ENCODE measurements around the gene SERGEF.

The SERGEF gene

GRCh38 chr11:17951685-17952388 lies 61.0 kb downstream of the SERGEF start:
- Mint-ChIP-seq H3K4me3 (no peak overlapping the region), H3K9me3 (ENCODE audit: low read depth) (no peaks in the 10 kb centered on the region), H3K27me3 (no peaks in the 10 kb centered on the region), H3K36me3 (peaks cover 46% of the 10 kb centered on the region), H3K4me1 (ENCODE audit: low read depth) (no peaks in the 10 kb centered on the region), H3K27ac (no peak overlapping the region)

DNA sequence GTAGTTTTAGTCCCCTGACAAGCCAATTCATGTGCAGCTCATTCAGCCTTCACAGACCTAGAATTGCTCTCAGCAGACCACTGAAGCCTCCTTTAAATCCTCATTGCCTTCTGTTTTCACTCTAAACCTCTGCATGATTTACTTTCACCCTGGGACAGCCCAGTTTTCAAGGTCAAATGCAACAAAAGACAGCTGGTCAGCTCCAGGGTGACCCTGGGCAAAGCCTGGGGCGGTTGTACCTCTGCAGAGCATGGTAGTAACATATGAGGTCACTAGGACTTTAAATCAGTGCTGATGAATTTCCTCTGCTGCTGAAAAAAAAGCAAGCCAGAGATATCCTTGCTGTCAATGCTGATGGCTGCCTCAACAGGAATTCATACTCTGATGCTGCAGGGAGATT lies 62.2 kb downstream of the SERGEF start:
- Mint-ChIP-seq H3K36me3 (peaks cover 55% of the 10 kb centered on the region), H3K4me1 (ENCODE audit: low read depth) (no peaks in the 10 kb centered on the region), H3K9me3 (ENCODE audit: low read depth) (no peaks in the 10 kb centered on the region), H3K27me3 (no peaks in the 10 kb centered on the region), H3K27ac (no peak overlapping the region), H3K4me3 (no peak overlapping the region)

GRCh38 chr11:17948296-17948695 lies 64.6 kb downstream of the SERGEF start:
- no peaks in the 10 kb centered on the region for H3K27me3 Mint-ChIP-seq
- H3K4me1 Mint-ChIP-seq (ENCODE audit: low read depth) = no peaks in the 10 kb centered on the region
- H3K4me3 Mint-ChIP-seq = no peak overlapping the region
- peaks cover 4% of the 10 kb centered on the region for H3K9me3 Mint-ChIP-seq (ENCODE audit: low read depth)
- peaks cover 58% of the 10 kb centered on the region for H3K36me3 Mint-ChIP-seq
- no peak overlapping the region for H3K27ac Mint-ChIP-seq

- Mint-ChIP-seq H3K9me3 (ENCODE audit: low read depth) (peaks cover 3% of the 10 kb centered on the region), H3K4me3 (no peak overlapping the region), H3K27ac (no peak overlapping the region), H3K4me1 (ENCODE audit: low read depth) (no peaks in the 10 kb centered on the region), H3K27me3 (no peaks in the 10 kb centered on the region), H3K36me3 (peaks cover 31% of the 10 kb centered on the region)
Measured at GRCh38 chr11:17939542-17939941, 73.3 kb downstream of the SERGEF start.

GRCh38 chr11:17936790-17937189 lies 76.1 kb downstream of the SERGEF start:
- no peak overlapping the region for H3K27ac Mint-ChIP-seq
- H3K4me3 Mint-ChIP-seq = no peak overlapping the region
- H3K36me3 Mint-ChIP-seq = peaks cover 37% of the 10 kb centered on the region

DNA sequence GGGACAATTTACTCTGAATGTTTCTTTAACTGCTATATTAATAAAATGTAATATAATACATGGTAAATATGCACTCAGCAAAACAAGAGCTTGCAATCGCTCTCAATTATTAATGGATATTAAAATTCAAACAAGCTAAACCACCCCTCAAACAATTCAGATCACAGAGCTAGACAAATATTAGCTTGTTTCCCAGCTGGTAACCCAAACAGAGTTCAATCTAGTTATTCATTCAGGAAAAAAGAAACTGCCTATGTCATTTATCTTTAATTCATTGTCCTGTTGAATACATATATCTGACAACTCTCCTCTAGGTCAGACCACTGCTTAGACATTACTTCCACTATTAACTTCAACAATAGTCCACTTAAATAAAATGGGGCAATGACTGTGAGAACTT lies 78.7 kb downstream of the SERGEF start:
- H3K27ac Mint-ChIP-seq = no peak overlapping the region
- no peak overlapping the region for H3K4me3 Mint-ChIP-seq
- H3K4me1 Mint-ChIP-seq (ENCODE audit: low read depth) = no peaks in the 10 kb centered on the region
- no peaks in the 10 kb centered on the region for H3K9me3 Mint-ChIP-seq (ENCODE audit: low read depth)
- H3K27me3 Mint-ChIP-seq = no peaks in the 10 kb centered on the region
- peaks cover 26% of the 10 kb centered on the region for H3K36me3 Mint-ChIP-seq

More at GRCh38 chr11:17936790-17937189, 76.1 kb downstream of the SERGEF start:
- Mint-ChIP-seq H3K27me3 (no peaks in the 10 kb centered on the region), H3K4me1 (ENCODE audit: low read depth) (no peaks in the 10 kb centered on the region), H3K9me3 (ENCODE audit: low read depth) (no peaks in the 10 kb centered on the region)

- Mint-ChIP-seq H3K36me3 (peaks cover 26% of the 10 kb centered on the region), H3K27ac (no peak overlapping the region), H3K4me1 (ENCODE audit: low read depth) (no peaks in the 10 kb centered on the region), H3K9me3 (ENCODE audit: low read depth) (no peaks in the 10 kb centered on the region), H3K4me3 (no peak overlapping the region), H3K27me3 (no peaks in the 10 kb centered on the region)
Measured at GRCh38 chr11:17933708-17934107, 79.1 kb downstream of the SERGEF start.

GRCh38 chr11:17932472-17932871 lies 80.4 kb downstream of the SERGEF start:
- Mint-ChIP-seq H3K4me3 (no peak overlapping the region), H3K27ac (no peak overlapping the region), H3K36me3 (peaks cover 26% of the 10 kb centered on the region), H3K4me1 (ENCODE audit: low read depth) (no peaks in the 10 kb centered on the region), H3K27me3 (no peaks in the 10 kb centered on the region), H3K9me3 (ENCODE audit: low read depth) (no peaks in the 10 kb centered on the region)

GRCh38 chr11:17931595-17931994 lies 81.3 kb downstream of the SERGEF start:
- no peaks in the 10 kb centered on the region for H3K9me3 Mint-ChIP-seq (ENCODE audit: low read depth)
- H3K27ac Mint-ChIP-seq = no peak overlapping the region
- H3K36me3 Mint-ChIP-seq = peaks cover 25% of the 10 kb centered on the region
- no peaks in the 10 kb centered on the region for H3K27me3 Mint-ChIP-seq
- no peak overlapping the region for H3K4me3 Mint-ChIP-seq
- H3K4me1 Mint-ChIP-seq (ENCODE audit: low read depth) = no peaks in the 10 kb centered on the region

GRCh38 chr11:17930544-17931125 lies 82.2 kb downstream of the SERGEF start:
- Mint-ChIP-seq H3K4me1 (ENCODE audit: low read depth) (no peaks in the 10 kb centered on the region), H3K4me3 (no peak overlapping the region), H3K36me3 (peaks cover 21% of the 10 kb centered on the region), H3K9me3 (ENCODE audit: low read depth) (no peaks in the 10 kb centered on the region), H3K27ac (no peak overlapping the region), H3K27me3 (no peaks in the 10 kb centered on the region)

DNA sequence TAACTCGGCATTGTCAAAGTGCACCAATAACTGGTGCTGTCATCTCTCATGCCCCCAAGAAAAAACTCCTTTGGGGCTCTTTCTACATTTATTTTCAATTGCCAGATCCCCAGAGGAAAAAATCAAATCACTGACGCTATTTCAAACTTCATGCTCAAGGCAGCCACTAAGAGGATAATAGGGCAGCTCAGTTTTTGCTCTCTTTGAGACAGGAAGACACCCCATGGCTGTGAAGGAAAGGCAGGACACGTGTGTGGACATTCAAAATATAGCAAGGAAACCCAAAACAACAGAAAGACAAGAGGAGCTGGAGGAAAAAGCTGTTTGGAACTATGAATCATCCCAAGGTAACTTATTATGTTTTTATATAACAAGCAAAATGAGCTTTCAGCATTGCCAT lies 83.7 kb downstream of the SERGEF start:
- Mint-ChIP-seq H3K36me3 (peaks cover 14% of the 10 kb centered on the region), H3K27me3 (no peaks in the 10 kb centered on the region), H3K27ac (no peak overlapping the region), H3K4me1 (ENCODE audit: low read depth) (no peaks in the 10 kb centered on the region), H3K9me3 (ENCODE audit: low read depth) (no peaks in the 10 kb centered on the region), H3K4me3 (no peak overlapping the region)

DNA sequence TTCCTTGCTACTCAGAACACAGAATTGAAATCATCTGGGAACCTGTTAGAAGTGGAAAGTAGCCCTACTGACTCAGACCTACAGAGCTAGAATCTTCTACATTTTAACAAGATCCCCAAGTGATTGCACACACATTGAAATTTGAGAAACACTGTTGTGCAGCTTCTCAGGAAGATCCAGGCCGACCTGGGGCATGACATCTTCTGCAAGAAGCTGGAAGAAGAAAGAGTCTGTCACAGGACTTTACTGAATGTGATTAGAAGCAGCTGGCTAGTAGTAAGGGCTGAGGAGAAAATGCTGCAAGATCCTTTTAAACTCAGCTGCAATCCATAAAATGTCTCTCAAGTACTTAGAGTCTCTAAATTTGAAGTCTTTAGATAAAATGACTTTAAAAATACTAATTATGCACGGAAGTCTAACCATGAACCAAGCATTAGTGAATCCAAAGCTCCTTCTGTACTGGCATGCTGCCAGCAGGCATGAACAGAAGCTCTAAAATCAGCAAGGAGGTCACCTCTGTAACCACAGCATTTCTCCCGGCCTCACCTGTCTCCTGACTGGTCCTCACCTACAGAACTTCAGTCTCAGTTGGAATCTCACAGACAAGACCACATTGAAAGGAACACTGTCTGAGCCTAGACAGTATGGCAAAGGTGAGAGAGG lies 85.0 kb downstream of the SERGEF start:
- peaks cover 13% of the 10 kb centered on the region for H3K36me3 Mint-ChIP-seq
- H3K4me3 Mint-ChIP-seq = no peak overlapping the region
- no peak overlapping the region for H3K27ac Mint-ChIP-seq

GRCh38 chr11:17927041-17927440 lies 85.8 kb downstream of the SERGEF start:
- no peak overlapping the region for H3K4me3 Mint-ChIP-seq
- H3K27ac Mint-ChIP-seq = no peak overlapping the region
- no peaks in the 10 kb centered on the region for H3K4me1 Mint-ChIP-seq (ENCODE audit: low read depth)
- no peaks in the 10 kb centered on the region for H3K27me3 Mint-ChIP-seq
- peaks cover 8% of the 10 kb centered on the region for H3K36me3 Mint-ChIP-seq
- no peaks in the 10 kb centered on the region for H3K9me3 Mint-ChIP-seq (ENCODE audit: low read depth)

More for the DNA sequence above, 85.0 kb downstream of the SERGEF start:
- H3K9me3 Mint-ChIP-seq (ENCODE audit: low read depth) = no peaks in the 10 kb centered on the region
- no peaks in the 10 kb centered on the region for H3K4me1 Mint-ChIP-seq (ENCODE audit: low read depth)
- no peaks in the 10 kb centered on the region for H3K27me3 Mint-ChIP-seq

DNA sequence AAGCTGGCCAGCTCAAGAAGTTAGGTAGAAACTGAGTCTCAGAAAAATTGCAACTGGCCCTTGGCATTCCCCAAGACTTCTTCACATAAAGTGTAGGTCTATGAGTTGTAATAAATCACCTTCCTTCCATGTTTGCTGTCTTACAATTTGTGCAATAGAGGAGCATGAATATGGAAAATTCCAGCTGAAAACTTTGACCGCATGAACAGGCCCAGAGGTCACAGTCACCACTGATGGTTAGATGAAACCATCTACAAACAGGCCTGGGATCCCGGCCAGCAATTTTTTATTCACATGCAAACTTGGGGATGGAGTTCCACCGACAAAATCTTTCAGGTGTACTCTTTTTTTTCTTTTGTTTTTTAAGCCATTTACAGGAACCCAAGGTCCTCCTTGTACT lies 88.1 kb downstream of the SERGEF start:
- Mint-ChIP-seq H3K4me3 (no peak overlapping the region), H3K9me3 (ENCODE audit: low read depth) (no peaks in the 10 kb centered on the region), H3K36me3 (peaks cover 14% of the 10 kb centered on the region), H3K27ac (no peak overlapping the region), H3K4me1 (ENCODE audit: low read depth) (no peaks in the 10 kb centered on the region), H3K27me3 (no peaks in the 10 kb centered on the region)

GRCh38 chr11:17923217-17923616 lies 89.6 kb downstream of the SERGEF start:
- Mint-ChIP-seq H3K27ac (no peak overlapping the region), H3K36me3 (peaks cover 23% of the 10 kb centered on the region), H3K27me3 (no peaks in the 10 kb centered on the region), H3K4me3 (no peak overlapping the region), H3K4me1 (ENCODE audit: low read depth) (no peaks in the 10 kb centered on the region), H3K9me3 (ENCODE audit: low read depth) (no peaks in the 10 kb centered on the region)

All from activated naive CD8-positive, alpha-beta T cell (primary cell).